Spleen (tissue), 7 donors: ENCODE measurements around the gene CSTF3.
A peak's percentile ranks its signal among the peaks of the same experiment; 100 is the strongest.

ENCODE experiments used
- CTCF ChIP-seq, 11 experiments: fragments of 200-600 bp in 7 of 11; fragments of 450-650 bp in 4 of 11; sonication (generic) in 4 of 11; IDR thresholded peaks in 8 of 11; conservative IDR thresholded peaks in 3 of 11; 1 replicate in 7 of 11; 2 replicates in 4 of 11; pipeline versions ENCODE4 v1.4.0 to v1.8.0; 2016 to 2021; ENCODE audit warnings: antibody characterized with exemption in 11 of 11, inconsistent platforms in 4 of 11, mild to moderate bottlenecking in 1 of 11
- POLR2A ChIP-seq, 3 donors: fragments of 450-650 bp; IDR thresholded peaks; one replicate each; pipeline ENCODE4 v1.5.1; 2017; ENCODE audit warnings: antibody characterized with exemption in 3 of 3, mild to moderate bottlenecking in 1 of 3
- donor health status: DM: no; HTN: no; CAD: no; lungs with moderate emphysema.
- donor health status: DM: no; HTN: no; CAD: no.
- donor health status: DM: no; HTN: no; CAD: no.

- no peak for TF ChIP-seq POLR2A (IDR thresholded peaks at IDR 0.05)
- TF ChIP-seq CTCF (IDR thresholded peaks at IDR 0.05 in 8 of 11, conservative IDR thresholded peaks at IDR 0.05 in 3 of 11), result peak; percentile 69 to 91 (median 85)
These were observed 95.7 kb downstream of the CSTF3 start for GRCh38 chr11:33065445-33066178.
